Umbilical cord (tissue), 2 donors: ENCODE measurements around the gene CCDC12. TPM values are rescaled to one million over a fixed set of nuclear protein-coding genes. Genes with fewer than 3 reads are reported as not detected.

Experiments
- DNase-seq: peaks from one replicate; pipeline ENCODE4 v3.0.0-alpha.2; 2015; ENCODE audit warnings: low spot score
- total RNA-seq: library from RNA; depleted of rRNA; stranded (reverse); fragments of >200 nt; gene quantifications from one replicate; pipeline ENCODE4 v1.2.3, GENCODE V29; 2014; ENCODE audit warnings: low replicate concordance; ENCODE audit not compliant: insufficient read depth

The CCDC12 gene
- total RNA-seq, 1 donor from 2014 or later: 17.3 TPM

DNA sequence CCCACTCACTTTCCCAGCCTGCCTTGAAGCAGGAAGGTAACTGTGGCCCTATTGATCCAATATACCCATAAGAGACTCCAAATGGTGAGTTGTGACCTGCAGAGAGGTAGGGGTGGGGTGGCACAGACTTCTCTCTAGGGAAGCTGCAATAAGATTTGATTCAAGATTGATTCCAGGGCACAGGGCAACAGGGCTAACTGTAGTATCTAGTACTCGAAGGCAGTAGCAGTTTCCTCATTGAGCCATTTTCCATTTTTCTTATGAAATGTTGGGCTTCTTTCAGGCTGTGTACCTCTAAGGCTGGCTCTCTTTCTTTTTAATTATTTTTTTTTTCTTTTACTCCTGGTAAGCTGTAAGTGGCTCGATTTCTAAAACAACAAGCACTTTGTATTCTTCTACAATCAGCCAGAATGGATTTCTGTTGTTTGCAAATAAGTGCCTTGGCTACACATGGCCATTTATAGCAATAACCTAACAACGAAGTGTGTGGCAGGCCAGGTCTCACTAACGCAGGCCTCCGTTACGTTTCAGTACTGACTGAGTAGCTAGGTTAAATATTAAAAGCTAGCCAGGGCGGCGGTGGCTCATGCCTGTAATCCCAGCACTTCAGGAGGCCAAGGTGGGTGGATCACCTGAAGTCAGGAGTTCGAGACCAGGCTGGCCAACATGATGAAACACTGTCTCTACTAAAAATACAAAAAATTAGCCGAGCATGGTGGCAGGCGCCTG lies 19.3 kb downstream of the CCDC12 start:
- DNase-seq: no peak

DNA sequence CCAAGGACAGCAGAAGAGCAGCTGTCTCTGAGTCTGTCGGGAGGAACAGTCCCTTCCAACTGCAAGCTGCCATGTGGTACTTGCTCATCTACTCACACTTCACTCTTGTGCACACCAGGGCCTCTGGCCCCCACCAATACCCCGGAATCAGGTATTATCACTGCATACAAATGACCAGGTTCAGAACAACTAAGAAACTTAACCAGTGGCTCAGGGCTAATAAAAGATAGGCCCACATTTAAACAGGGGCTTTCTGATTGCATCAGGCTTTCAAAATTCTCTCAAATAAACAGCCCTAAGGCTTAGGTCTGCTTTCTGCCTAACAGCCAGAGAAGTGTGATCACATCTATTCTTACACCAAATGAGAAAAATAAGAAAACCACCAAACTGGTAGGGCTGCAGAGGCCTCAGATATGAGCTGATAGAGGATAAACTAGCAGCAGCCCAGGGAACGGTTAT lies 20.7 kb downstream of the CCDC12 start:
- DNase-seq: no peak

DNA sequence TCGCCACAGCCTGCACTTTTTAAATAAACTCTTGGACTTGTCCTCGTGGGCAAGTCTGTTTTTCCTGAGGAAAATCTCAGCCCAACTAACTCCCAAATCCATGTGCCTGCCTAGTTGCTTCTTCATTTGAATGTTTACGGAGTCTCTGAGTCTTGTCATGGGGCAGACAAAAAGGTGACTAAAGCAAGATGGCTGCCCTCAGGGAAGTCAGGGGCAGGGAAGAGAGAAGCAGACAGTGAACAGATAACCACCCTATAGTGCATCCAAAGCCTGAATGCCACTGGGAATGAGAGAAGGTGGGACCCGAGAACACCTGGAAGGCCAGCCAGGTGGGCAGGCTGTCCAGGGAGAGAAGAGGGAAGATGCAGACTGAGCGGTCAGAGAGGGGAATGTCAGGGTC lies 21.4 kb downstream of the CCDC12 start:
- DNase-seq: no peak

DNA sequence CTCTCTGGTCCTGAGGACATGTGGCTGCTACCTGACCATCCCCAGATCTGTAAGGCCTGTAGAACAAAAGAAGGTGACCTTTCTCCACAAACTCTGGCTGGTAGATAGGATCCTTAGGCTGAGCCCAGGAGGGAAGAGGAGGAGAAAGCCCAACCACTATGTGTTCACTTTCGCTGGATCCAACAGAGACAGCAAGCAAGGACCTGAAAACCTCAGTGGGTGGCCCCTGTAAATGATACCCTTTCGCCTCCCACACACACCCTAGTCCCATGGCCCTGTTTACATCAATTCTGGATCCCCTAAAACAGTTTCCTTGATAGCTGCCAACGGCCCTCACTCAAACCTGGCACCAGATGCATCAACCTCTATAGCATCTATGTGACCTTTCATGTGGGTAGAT lies 22.4 kb downstream of the CCDC12 start:
- no peak for DNase-seq

DNA sequence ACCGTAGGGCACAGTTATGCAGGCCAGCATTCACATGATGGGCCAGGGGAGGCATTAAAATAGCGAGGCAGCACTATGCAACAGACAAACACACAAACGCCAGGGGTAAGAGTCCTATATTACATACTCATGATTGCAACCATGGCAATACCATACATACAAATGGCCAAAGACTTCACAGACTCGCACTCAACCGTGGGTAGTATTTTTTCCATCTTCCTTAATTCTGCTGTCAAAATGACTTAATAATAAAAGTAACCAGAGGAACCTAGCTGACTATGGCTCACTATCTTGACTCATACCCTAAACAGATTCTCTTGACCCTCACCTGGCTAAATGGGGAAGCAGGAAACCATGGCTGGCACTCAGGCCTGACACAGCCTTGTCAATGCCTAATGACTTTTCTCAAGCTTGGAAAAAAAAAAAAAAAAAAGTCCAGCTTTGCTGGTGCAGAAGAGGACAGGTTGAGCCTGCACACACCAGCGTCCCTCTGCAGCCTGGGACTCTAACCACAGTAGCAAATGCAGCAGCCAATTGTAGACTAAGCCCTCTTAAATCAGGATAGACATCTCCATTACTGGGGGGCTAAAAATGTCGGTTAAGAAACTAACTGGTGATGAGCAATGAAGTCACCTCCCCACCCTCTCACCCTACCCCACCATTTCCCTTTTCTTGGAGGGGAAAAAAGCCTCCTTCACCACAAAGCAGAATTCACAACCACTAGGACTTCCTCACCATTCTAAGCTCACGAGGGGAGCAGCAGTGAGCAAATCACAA lies 23.1 kb downstream of the CCDC12 start:
- no peak for DNase-seq

DNA sequence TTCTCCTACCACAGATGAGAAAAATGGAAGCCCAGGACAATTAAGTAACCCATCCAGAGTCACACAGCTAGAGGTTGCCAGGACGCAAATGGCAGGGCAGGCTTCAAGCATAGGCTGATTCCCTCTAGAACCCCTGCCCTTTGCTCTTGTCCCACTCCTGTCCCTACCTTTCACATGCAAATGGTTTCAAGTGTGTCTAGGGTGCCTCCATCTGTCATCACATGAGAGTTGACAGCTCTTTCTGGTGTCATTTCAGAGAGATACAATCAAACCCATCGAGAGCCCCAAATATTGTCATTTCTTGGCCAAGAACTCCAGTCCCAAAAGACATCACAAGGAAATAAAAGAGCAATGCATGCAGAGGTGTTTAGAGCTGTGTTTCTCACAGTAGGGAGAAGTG lies 23.7 kb downstream of the CCDC12 start:
- no peak for DNase-seq

DNA sequence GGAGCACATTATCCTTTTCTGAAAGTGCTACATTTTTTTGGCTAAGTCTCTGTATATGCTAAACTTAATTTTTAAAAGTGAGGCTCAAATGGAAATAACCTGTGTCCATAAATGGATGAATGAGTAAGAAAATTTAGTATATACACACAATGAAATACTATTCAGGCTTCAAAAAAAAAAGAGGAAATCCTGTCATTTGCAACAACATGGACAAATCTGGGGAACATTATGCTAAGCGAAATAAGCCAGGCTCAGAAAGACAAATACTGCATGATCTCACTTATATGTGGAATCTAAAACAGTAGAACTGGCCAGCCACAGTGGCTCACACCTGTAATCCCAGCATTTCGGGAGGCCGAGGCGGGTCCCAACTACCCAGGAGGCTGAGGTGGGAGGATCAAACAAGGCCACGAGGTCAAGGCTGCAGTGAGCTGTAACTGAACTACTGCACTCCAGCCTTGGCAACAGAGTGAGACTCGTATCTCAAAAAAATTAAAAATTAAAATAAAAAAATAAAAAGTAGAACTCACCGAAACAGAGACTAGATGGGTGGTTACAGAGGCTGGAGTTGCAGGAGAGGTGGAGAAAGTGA lies 25.8 kb downstream of the CCDC12 start:
- DNase-seq: no peak

DNA sequence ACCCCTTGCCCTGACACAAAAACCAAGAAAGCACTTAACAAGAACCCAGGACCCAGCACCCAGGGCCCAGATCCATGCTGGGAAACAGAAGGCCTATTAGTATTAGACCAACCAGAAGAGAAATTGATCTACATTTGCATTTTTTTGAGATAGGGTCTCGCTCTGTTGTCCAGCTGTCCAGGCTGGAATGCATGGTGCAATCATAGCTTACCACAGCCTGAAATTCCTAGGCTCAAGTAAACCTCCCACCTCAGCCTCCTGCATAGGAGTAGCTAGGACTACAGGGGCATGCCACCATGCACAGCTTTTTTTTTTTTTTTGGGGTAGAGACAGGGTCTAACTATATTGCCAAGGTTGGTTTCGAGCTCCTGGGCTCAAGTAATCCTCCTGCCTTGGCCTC lies 26.4 kb downstream of the CCDC12 start:
- no peak for DNase-seq

DNA sequence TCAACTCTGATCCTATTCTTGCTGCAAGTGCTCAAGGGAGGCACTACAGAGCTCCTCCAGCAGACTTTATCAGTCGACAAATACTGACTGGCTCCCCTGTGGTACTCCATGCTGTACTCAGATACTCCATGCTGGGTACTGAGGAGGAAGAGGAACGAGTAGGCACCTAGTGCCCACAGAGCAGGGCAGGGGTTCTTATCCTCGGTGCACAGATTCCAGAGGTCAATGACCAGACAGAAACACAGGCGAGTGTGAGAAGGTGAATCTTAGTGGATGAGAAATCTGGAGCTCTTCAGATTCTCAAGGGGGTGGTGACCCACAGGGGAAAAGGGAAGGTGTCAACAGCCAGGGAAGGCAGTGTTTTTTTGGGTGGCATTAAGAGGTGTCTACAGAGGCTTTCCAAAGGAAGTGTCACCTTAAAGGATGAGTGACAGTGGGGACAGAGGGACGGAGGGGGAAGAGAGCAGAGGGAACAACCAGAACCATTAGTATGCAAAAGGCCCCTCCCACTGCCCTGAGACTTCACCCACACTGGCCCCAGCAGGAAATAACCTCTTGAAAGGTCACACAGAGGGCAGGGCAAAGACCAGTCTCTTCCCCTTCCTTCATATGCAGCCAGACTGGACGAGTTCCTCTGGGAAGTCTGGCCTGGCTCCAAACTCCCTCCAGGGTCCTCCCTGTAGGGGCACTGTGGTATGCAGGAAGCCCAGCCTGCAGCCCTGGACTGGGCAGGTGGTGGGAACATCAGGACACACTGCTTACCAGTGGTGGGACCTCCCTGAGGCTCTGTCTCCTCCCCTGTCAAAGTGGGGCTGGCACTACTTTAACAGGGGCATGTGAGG lies 27.5 kb downstream of the CCDC12 start:
- DNase-seq: no peak

DNA sequence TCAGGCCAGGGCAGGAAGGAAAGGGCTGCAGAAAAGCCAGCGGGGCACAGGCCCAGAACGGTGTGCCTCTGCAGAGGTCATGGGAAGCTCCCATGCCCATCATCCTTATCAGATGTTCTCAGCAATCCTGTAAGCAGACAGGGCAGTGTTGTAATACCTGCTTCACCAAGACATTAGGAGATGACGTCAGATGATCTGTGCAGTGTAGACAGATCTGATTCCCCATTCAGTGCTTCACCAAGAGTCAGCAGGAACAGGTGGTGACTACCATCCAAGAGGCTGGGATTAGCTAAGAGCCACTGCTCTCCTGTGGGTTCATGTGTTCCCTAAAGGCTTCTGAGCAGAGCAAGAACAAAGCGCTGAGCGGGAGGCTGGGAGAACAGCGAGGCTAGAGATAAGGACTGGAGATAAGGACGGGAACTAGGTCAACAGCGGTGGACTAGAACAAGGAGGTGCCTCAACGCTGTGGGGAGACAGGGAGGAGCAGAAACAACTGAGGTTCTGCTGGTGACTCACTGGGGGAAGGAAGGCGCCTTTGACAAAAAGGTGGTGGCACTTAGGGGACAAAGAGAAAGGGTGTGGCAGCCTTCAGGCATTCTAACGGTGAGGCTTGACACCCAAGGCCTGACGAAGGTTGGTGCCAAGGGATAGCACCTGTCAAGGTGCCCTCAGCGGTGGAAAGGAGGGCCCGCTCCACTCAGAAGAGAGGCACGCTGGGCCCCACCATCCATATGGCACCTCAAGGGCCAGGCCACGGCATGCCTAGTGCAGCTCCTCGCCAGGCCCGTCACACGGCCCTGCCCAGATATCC lies 28.4 kb downstream of the CCDC12 start:
- DNase-seq: peak; percentile 65

DNA sequence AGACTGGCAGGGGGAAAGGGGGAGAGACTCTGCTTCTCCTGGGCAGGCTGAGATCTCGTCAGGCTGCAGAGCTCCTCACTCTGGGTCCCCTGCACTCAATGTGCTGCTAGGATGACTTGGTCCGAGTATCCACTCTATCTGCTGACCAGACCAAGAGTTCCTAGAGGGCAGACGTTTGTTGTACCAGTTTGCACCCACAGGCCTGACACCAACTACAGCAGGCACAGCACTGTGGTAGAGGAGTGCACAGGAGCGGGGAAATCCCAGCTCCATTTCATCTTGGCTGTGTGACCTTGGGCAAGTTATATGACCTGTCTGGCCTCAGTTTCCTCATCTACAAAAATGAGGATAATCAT lies 29.0 kb downstream of the CCDC12 start:
- DNase-seq: no peak

DNA sequence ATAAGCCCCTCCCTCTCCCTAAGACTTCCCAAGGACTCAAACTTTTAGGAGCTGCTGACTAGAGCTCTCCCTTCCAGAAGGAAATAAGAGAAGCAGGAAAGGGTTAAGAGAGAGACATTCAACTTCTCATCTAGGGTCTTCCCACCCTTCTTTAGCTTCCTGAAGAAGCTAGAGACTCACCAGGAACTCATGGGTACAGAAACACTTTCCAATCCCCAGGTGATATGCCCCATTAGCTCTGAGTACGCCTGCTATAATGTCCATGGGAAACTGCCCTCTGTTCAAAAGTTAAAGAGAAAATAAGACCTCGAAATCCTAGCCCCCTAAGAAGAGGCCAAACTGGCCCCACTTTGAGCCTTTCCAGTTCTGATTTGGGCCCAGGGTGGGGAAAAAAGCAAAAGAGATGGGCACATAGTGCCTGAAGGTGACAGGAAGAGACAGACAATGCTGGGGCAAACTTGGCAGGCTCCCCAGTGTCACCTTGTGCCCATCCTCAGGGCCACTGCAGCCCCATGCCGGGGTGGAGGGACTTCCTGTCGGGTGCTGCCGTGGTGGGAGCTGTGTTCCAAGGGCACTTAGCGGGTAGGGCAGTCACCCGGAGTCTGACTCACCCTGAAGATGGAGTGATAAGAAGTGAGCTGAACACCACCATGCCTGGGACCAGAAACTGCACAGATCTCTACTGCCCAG lies 29.5 kb downstream of the CCDC12 start:
- DNase-seq: peak; percentile 40

DNA sequence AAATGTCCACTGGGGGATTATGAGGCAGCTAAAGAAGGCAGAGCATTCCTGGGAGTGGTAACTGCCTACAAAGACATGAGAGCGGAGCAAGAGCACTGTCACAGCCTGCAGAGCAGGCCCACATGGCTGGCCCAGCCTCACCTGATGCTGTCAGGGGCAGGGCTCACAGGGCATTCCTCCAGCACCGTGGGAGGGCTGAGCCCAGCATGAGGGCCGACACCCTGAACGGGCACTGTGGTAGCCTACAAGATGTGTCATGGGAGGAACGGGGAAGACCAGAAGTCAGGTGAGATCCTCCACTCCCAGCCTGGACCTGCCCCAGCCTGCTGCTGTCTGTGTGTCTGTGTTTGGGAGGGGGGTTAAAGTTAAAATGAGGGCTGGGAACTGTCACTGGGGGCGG lies 30.1 kb downstream of the CCDC12 start:
- no peak for DNase-seq

DNA sequence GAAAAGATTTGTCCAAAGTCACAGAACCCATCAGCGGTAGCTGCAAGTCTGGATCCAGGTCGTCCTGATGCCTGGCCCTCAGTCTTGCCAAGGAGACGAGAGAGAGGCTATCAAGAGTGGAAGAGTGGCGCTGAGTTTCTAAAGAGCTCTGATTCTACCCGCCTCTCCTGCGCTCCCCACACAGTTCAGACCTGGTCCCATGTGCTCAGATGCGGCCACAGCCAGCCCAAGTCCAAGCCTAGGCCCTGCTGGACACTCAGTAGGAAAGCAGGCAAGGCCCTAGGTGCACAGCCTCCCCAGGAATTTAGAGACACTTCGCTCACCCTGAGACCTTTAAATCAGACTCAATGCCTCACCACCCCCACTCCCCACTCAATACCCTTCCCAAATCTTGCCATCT lies 32.4 kb downstream of the CCDC12 start:
- no peak for DNase-seq

DNA sequence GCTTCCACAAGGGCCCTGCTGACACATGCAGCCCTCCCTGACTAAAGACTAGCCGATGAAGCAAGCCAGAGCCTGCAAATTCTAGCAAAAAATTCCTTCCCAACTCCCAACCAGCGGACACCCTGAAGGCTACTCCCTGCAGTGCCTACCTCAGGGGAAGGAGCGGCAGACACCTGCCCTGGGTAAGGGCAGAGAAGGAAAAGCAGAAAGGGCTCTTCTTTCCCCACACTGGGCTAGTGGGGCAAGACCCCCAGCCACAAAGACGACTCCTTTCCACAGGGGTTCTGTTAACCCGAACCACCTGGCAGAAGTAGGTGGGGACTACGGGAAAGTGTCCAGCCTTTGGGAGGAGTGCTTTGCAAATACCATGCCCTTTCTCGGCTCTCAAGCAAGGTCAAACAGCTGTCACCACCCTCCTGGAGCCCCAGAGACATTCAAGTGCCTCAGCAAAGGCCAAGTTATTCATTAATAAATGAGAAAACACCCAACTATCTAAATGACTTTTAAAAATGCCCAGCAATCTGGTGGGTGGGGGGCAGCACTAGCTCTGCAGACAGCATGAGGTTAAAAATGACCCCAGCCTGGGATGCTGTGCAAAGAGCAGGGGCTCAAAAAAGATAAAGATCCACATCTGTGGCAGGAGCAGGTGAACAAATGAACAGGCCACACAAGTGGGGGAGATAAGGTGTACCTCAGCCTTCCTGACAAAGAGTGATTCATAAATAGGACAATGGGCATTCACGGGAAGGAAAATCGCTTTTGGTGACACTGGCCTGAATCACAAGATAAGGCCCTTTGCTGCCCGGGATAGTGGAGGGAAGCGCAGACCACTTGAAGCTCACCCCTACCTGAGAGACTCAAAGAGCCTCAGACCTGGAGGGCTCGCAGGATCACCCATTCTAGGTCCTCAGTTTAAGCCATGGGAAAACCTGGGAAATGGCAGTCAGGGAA lies 33.0 kb downstream of the CCDC12 start:
- no peak for DNase-seq

DNA sequence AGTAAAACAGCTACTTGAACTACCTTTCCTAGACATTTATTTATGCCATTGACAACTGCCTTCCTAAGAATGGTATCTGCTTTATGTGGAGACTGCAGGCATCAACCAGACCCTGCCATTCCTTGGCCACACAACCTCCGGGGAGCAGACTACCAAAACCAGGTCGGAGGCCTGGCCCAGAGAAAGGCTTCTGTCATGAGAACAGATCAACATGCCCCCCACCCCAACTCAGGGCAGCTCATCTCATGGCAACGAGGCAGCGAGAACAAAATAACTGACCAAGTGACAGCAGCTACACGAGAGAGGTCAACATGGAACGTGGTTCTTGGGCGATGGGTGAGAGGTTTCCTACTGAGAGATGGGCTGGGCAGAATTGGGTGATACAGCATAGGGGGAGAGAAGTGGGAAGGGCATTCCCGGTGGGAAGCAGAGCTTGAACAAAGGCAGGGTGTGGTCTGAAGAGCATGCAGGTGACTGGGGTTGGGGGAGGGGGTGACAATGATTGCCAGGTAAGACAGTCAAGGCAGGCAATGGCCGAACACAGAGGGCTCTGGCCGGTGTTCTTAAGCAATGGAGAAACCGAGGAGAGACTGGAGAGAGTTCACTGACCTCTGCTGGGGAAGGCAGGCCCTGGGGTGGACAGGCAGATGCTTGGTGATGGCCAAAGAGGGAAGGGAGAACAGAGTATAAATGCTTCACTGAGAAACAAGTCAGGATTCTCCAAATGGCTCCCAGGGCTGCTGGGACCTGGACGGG lies 33.9 kb downstream of the CCDC12 start:
- DNase-seq: no peak

DNA sequence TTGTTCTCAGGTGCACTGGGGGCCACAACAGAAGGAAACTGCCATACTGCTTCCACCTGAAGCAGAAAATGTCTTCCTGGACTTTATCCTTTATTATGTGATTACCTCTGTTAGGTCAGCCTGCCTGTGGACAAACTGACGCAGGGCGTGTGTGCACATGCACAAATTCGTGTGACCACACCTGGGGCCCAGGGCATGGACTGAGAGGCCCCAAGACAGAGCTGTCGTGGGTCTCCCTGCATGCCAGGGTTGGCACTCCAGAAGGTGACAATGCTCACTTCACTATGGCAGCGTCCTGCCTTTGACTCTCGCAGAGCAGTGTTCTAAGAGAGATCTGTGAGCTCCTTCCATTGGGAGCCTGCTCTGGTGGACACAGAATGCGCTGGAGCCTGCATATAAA lies 34.5 kb downstream of the CCDC12 start:
- DNase-seq: no peak

DNA sequence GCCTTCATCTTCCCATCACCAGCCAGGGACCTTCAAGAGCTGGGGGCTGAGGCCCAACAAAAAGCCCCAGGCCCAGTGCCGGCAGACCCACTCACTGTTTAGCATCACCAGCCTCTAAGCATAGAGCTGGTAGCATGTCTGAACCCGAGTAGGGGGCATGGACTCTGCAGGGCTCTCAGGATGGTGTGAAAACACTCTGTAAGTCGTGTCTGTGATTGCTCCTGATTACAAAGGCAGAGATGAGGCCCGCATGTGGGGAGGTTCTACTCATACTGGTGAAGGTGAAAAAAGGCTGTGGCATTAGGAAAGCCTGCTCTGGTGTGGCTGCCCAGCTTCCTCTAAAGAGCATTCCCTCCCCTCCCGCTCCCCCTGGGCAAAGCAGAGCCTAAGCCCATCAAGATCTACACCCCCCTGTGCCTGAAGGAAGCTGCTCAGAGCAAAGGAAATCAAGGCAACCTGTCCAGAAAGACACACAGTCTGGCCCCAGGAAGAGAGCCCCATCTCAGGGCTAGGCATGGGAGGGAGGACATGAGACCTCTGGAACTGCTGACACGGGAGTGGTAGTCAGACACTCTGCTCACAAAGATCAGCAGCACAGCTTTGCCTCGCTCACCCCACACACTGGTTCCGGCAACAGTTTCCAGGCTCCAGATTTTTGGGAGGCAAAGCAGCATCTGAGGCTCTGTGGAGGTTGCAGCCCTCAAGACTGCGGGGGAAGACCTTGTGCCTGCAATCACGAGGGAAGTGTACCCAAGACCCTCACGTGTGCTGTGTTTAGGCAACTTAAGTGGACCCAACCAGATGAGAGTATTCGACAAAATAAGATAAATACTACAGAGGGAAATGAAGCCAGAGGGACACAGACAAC lies 36.7 kb downstream of the CCDC12 start:
- no peak for DNase-seq
